Subcutaneous abdominal adipose tissue (tissue), 5 donors: ENCODE results near the gene ELF2.
"Not testable (repeated sequence)": the region's sequence is repeated elsewhere in the genome, so short reads cannot be mapped to it uniquely, and the experiment has no call there.

Experiments
- H3K27ac ChIP-seq: one replicate; pipeline ENCODE4 v1.7.0; 2013; ENCODE audit warnings: low read depth, mild to moderate bottlenecking, inconsistent platforms, low read length, moderate library complexity
- H3K27me3 ChIP-seq, 5 donors: one replicate each; pipeline ENCODE4 v1.7.0; 2013; ENCODE audit warnings: low read length in 5 of 5, inconsistent platforms in 1 of 5; ENCODE audit not compliant: control insufficient read depth in 5 of 5, insufficient read depth in 4 of 5
- H3K36me3 ChIP-seq, 5 donors: one replicate each; pipeline ENCODE4 v1.7.0; 2013; ENCODE audit warnings: low read length in 5 of 5; ENCODE audit not compliant: control insufficient read depth in 5 of 5, insufficient read depth in 5 of 5
- H3K4me1 ChIP-seq, 5 donors: one replicate each; pipeline ENCODE4 v1.7.0; 2013; ENCODE audit warnings: low read length in 5 of 5, mild to moderate bottlenecking in 3 of 5, moderate library complexity in 1 of 5; ENCODE audit not compliant: control insufficient read depth in 5 of 5, insufficient read depth in 5 of 5
- H3K4me3 ChIP-seq, 5 donors: one replicate each; pipeline ENCODE4 v1.7.0; 2013; ENCODE audit warnings: low read length in 5 of 5, low read depth in 1 of 5
- H3K9ac ChIP-seq, 5 donors: one replicate each; pipeline ENCODE4 v1.7.0; 2013; ENCODE audit warnings: low read length in 5 of 5, mild to moderate bottlenecking in 4 of 5, moderate library complexity in 3 of 5
- H3K9me3 ChIP-seq, 5 donors: one replicate each; pipeline ENCODE4 v1.7.0; 2013; ENCODE audit warnings: low read length in 5 of 5; ENCODE audit not compliant: control insufficient read depth in 5 of 5
- donor health status: healthy.
- donor health status: healthy.
- donor health status: healthy.
- donor health status: healthy.
- donor health status: healthy.

ELF2 gene

GRCh38 chr4:139177049-139177868 lies at the start of gene ELF2:
Gene ELF2 (minus strand): TSS chr4:139177218. CDS start chr4:139137701, 39,517 bp downstream.
- H3K4me1 ChIP-seq = peaks cover 4 to 20% (median 15%) of the 10 kb centered on the region in 5 donors
- H3K36me3 ChIP-seq = no peaks in the 10 kb centered on the region
- H3K9ac ChIP-seq = peak within 1 kb of the TSS; percentile 77 to 99 (median 94)
- no peaks in the 10 kb centered on the region for H3K9me3 ChIP-seq
- peak within 1 kb of the TSS; percentile 98 for H3K27ac ChIP-seq
- no peaks in the 10 kb centered on the region for H3K27me3 ChIP-seq
- peak within 1 kb of the TSS; percentile 94 to 99 (median 98) for H3K4me3 ChIP-seq

GRCh38 chr4:139223682-139224317 lies 46.8 kb upstream of the ELF2 start:
- no peaks in the 10 kb centered on the region for H3K27me3 ChIP-seq
- H3K9ac ChIP-seq = no peak overlapping the region
- H3K36me3 ChIP-seq = no peaks in the 10 kb centered on the region
- H3K9me3 ChIP-seq = no peaks in the 10 kb centered on the region
- H3K4me3 ChIP-seq = no peak overlapping the region
- H3K4me1 ChIP-seq = peaks cover 0 to 5% (median 0%) of the 10 kb centered on the region in 5 donors
- no peak overlapping the region for H3K27ac ChIP-seq

DNA sequence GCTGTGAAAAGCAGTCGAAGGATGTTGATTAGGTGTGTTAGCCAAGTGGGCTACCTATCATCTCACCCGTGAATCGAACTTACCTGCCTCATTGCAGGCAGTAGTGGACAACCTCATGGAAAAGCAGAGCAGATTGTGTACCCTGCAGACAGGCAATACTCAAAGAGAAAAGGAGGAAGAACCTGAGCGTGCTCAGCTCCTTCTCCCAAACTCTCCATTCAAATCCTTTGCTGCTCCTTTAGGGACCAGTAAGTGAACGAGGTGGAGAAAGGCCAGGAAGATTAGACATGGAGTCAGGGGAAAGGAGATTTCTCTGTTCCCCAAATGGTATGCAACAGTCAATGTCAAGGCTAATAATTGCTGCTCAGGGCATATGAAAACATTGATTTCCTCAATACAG lies 45.2 kb upstream of the ELF2 start:
- Histone ChIP-seq H3K9me3 (no peaks in the 10 kb centered on the region), H3K4me1 (peaks cover 0 to 5% (median 0%) of the 10 kb centered on the region in 5 donors), H3K27me3 (no peaks in the 10 kb centered on the region), H3K9ac (no peak overlapping the region), H3K4me3 (no peak overlapping the region), H3K27ac (no peak overlapping the region), H3K36me3 (no peaks in the 10 kb centered on the region)

GRCh38 chr4:139221687-139222086 lies 44.7 kb upstream of the ELF2 start:
- Histone ChIP-seq H3K27ac (no peak overlapping the region), H3K9me3 (no peaks in the 10 kb centered on the region), H3K36me3 (no peaks in the 10 kb centered on the region), H3K9ac (no peak overlapping the region), H3K27me3 (no peaks in the 10 kb centered on the region), H3K4me1 (peaks cover 0 to 5% (median 0%) of the 10 kb centered on the region in 5 donors), H3K4me3 (no peak overlapping the region)

DNA sequence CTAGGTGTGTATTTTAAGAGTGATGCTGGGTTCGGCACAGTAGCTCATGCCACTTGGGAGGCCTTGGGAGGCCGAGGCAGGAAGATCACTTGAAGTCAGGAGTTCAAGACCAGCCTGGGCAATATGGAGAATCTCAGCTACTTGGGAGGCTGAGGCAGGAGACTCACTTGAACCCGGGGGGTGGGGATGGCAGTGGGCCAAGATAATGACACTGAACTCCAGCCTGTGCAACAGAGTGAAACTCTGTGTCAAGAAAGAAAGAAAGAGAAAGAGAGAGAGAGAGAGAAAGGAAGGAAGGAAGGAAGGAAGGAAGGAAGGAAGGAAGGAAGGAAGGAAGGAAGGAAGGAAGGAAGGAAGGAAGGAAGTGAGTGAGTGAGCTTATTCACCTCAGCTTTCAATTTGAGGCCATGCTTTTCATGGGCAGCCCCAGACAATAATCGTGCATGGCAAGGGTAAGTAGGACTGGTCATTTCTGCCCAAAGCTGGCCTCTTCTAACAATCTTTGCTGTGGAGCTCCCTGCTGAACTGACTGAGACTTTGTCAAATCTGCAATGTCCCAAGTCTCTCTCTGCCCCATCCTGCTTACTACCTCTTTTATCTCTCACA lies 42.5 kb upstream of the ELF2 start:
- no peak overlapping the region for H3K4me3 ChIP-seq
- no peak overlapping the region for H3K27ac ChIP-seq
- H3K4me1 ChIP-seq = peaks cover 0 to 5% (median 0%) of the 10 kb centered on the region in 5 donors
- H3K27me3 ChIP-seq = no peaks in the 10 kb centered on the region
- H3K9me3 ChIP-seq = no peaks in the 10 kb centered on the region
- no peak overlapping the region for H3K9ac ChIP-seq
- no peaks in the 10 kb centered on the region for H3K36me3 ChIP-seq

DNA sequence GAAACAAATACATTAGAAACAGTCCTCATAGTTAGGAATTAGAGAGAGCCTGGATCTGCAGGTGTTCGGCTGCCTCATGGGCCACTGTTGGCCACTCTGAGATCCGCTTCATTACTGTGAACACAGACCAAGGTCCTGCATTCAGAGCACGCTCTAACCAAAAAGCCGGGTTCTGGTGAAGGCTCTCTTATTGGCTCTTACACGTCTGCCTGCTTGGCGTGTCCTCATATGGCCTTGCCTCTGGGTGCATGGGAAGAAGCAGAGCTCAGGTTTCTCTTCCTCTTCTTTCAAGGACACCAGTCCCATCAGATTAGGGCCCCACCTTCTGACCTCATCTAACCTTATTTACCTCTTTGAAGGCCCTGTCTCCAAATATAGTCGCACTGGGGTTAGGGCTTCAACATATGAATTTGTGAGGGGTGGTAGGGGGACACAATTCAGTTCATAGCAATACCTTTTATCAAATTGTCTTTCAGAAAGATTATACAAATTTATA lies 37.1 kb upstream of the ELF2 start:
- no peak overlapping the region for H3K27ac ChIP-seq
- H3K4me3 ChIP-seq = no peak overlapping the region
- no peaks in the 10 kb centered on the region for H3K9me3 ChIP-seq
- no peak overlapping the region for H3K9ac ChIP-seq
- peaks cover 0 to 2% (median 0%) of the 10 kb centered on the region in 5 donors for H3K4me1 ChIP-seq
- H3K27me3 ChIP-seq = no peaks in the 10 kb centered on the region
- H3K36me3 ChIP-seq = no peaks in the 10 kb centered on the region

DNA sequence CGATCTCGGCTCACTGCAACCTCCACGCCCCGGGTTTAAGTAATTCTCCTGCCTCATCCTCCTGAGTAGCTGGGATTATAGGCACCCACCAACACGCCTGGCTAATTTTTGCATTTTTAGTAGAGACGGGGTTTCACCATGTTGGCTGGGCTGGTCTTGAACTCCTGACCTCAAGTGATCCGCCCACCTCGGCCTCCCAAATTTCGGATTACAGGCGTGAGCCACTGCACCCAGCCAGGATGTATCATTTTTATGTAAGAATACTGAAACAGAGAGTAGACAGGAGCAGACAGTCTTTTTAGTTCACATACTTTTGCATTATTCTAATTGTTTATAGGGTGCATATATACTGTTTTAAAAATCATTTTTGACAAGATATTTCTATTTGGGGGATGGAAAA lies 36.6 kb upstream of the ELF2 start:
- H3K27me3 ChIP-seq, H3K4me1 ChIP-seq, H3K4me3 ChIP-seq, H3K36me3 ChIP-seq, H3K9ac ChIP-seq, H3K27ac ChIP-seq, H3K9me3 ChIP-seq: not testable (repeated sequence)

DNA sequence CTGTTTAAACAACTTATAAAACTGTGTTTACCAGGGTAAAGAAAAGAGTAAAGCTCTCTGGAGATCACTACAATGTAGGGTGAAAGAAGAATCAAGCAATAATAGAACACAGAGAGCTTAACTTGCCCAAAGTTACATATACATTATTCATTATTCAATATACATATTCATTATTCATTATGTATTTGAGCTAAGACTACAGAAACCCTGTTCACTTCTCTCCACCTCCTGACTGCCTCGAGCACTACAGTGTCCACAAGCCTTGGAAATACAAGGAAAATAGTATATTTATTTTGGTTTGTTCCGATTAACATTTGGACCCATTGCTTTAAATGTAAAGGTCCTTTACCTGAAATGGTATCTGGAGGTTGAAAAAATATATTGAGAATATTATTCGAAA lies 35.9 kb upstream of the ELF2 start:
- Histone ChIP-seq H3K9me3 (no peaks in the 10 kb centered on the region), H3K27ac (no peak overlapping the region), H3K9ac (no peak overlapping the region), H3K36me3 (no peaks in the 10 kb centered on the region), H3K27me3 (no peaks in the 10 kb centered on the region), H3K4me1 (peaks cover 0 to 7% (median 3%) of the 10 kb centered on the region in 5 donors), H3K4me3 (no peak overlapping the region)

DNA sequence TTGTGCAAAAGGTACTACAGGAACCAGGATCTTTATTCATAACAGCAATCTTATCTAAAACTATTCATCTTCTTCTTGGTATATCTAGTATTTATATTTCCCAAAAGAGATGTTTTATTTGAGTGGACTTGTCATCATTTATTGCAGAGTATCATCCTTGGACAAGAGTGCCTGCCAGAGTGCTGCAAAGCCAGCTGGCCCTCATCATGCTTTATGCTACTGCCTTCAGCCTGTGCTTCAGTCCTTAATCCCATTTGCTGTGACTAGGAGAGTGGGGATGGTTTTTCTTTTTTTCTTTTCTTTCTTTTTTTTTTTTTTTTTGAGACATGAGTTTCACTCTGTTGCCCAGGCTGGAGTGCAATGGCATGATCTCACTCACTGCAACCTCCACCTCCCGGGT lies 33.5 kb upstream of the ELF2 start:
- no peak overlapping the region for H3K27ac ChIP-seq
- H3K4me3 ChIP-seq = no peak overlapping the region
- no peak overlapping the region for H3K9ac ChIP-seq
- no peaks in the 10 kb centered on the region for H3K27me3 ChIP-seq
- H3K36me3 ChIP-seq = no peaks in the 10 kb centered on the region
- no peaks in the 10 kb centered on the region for H3K9me3 ChIP-seq
- peaks cover 0 to 9% (median 7%) of the 10 kb centered on the region in 5 donors for H3K4me1 ChIP-seq
